SK-N-SH treated with all-trans-retinoic acid at 6 μM for 48 hours (cell line): Measurements from ENCODE around the gene MAST4.

ENCODE experiments used
- ATAC-seq: fragments of 200-7000 bp; cut with Tn5 transposase; 3 replicates; pipeline ENCODE4 v1.9.1; 2020; ENCODE audit warnings: mild to moderate bottlenecking, moderate library complexity
- ARNTL ChIP-seq: fragments of 450-650 bp; formaldehyde crosslinking; IDR thresholded peaks from 2 replicates; pipeline ENCODE4 v1.5.0; 2020; ENCODE audit warnings: low read depth, mild to moderate bottlenecking, moderate library complexity, borderline replicate concordance
- BACH2 ChIP-seq: fragments of 250-450 bp; sonication (Bioruptor Pico); IDR thresholded peaks from 2 replicates; pipeline ENCODE4 v1.9.0; 2021; ENCODE audit warnings: mild to moderate bottlenecking, borderline replicate concordance
- CSDC2 ChIP-seq: fragments of 250-450 bp; sonication (Bioruptor Pico); IDR thresholded peaks from 2 replicates; pipeline ENCODE4 v1.5.0; 2020; ENCODE audit warnings: mild to moderate bottlenecking, moderate library complexity
- ESRRG ChIP-seq: fragments of 250-450 bp; sonication (Bioruptor Pico); IDR thresholded peaks from 2 replicates; pipeline ENCODE4 v1.6.1; 2021; ENCODE audit warnings: mild to moderate bottlenecking
- GLIS3 ChIP-seq: fragments of 250-450 bp; sonication (Bioruptor Pico); IDR thresholded peaks from 2 replicates; pipeline ENCODE4 v1.5.0; 2020; ENCODE audit warnings: mild to moderate bottlenecking, moderate library complexity
- ISL1 ChIP-seq: fragments of 250-450 bp; sonication (Bioruptor Pico); IDR thresholded peaks from 2 replicates; pipeline ENCODE4 v2.1.2; 2022; ENCODE audit warnings: mild to moderate bottlenecking, moderate library complexity
- OSR1 ChIP-seq: fragments of 250-450 bp; sonication (Bioruptor Pico); IDR thresholded peaks from 2 replicates; pipeline ENCODE4 v1.8.0; 2022; ENCODE audit warnings: moderate library complexity, mild to moderate bottlenecking, inconsistent platforms
- PPARA ChIP-seq: fragments of 250-450 bp; sonication (Bioruptor Pico); IDR thresholded peaks from 2 replicates; pipeline ENCODE4 v1.5.0; 2020; ENCODE audit warnings: mild to moderate bottlenecking, borderline replicate concordance
- RARB ChIP-seq: fragments of 250-450 bp; sonication (Bioruptor Pico); IDR thresholded peaks from 2 replicates; pipeline ENCODE4 v1.8.0; 2021; ENCODE audit warnings: mild to moderate bottlenecking, moderate library complexity
- SNAI2 ChIP-seq: fragments of 250-450 bp; sonication (Bioruptor Pico); IDR thresholded peaks from 2 replicates; pipeline ENCODE4 v1.5.0; 2020; ENCODE audit warnings: mild to moderate bottlenecking, moderate library complexity
- TCF4 ChIP-seq: fragments of 250-450 bp; sonication (Bioruptor Pico); IDR thresholded peaks from 2 replicates; pipeline ENCODE4 v1.8.0; 2021; ENCODE audit warnings: mild to moderate bottlenecking, moderate library complexity, borderline replicate concordance
- TOX ChIP-seq: fragments of 250-450 bp; sonication (Bioruptor Pico); IDR thresholded peaks from 2 replicates; pipeline ENCODE4 v1.8.0; 2021; ENCODE audit warnings: mild to moderate bottlenecking, moderate library complexity, borderline replicate concordance
- ZC3H10 ChIP-seq: fragments of 250-450 bp; sonication (Bioruptor Pico); IDR thresholded peaks from 2 replicates; pipeline ENCODE4 v1.5.1; 2021; ENCODE audit warnings: mild to moderate bottlenecking, moderate library complexity
- ZFP3 ChIP-seq: fragments of 250-450 bp; sonication (Bioruptor Pico); IDR thresholded peaks from 2 replicates; pipeline ENCODE4 v1.5.0; 2020; ENCODE audit warnings: mild to moderate bottlenecking, moderate library complexity
- ZFP30 ChIP-seq: fragments of 450-650 bp; formaldehyde crosslinking; IDR thresholded peaks from 2 replicates; pipeline ENCODE4 v1.5.0; 2022; ENCODE audit warnings: mild to moderate bottlenecking, moderate library complexity
- ZNF565 ChIP-seq: fragments of 450-650 bp; formaldehyde crosslinking; conservative IDR thresholded peaks from 2 replicates; pipeline ENCODE4 v1.5.0; 2020; ENCODE audit warnings: low read depth, mild to moderate bottlenecking, moderate library complexity
- ZNF70 ChIP-seq: fragments of 450-650 bp; formaldehyde crosslinking; IDR thresholded peaks from 2 replicates; pipeline ENCODE4 v1.5.0; 2020; ENCODE audit warnings: mild to moderate bottlenecking, moderate library complexity
- ZNF8 ChIP-seq: fragments of 450-650 bp; formaldehyde crosslinking; IDR thresholded peaks from 2 replicates; pipeline ENCODE4 v1.5.0; 2020; ENCODE audit warnings: mild to moderate bottlenecking, moderate library complexity
- TF ChIP-seq, protein P1 (sequence below): fragments of 250-450 bp; sonication (Bioruptor Pico); IDR thresholded peaks from 2 replicates; pipeline ENCODE4 v1.5.1; 2021; ENCODE audit warnings: mild to moderate bottlenecking, moderate library complexity
- TF ChIP-seq, protein P2 (sequence below): fragments of 250-450 bp; sonication (Bioruptor Pico); IDR thresholded peaks from 2 replicates; pipeline ENCODE4 v1.5.0; 2020; ENCODE audit warnings: mild to moderate bottlenecking, moderate library complexity
- TF ChIP-seq, protein P3 (sequence below): fragments of 250-450 bp; sonication (Bioruptor Pico); IDR thresholded peaks from 2 replicates; pipeline ENCODE4 v1.5.1; 2020; ENCODE audit warnings: low read depth, mild to moderate bottlenecking, moderate library complexity
- TF ChIP-seq, protein P4 (sequence below): fragments of 250-450 bp; sonication (Bioruptor Pico); IDR thresholded peaks from 2 replicates; pipeline ENCODE4 v1.8.0; 2021; ENCODE audit warnings: low read depth, mild to moderate bottlenecking, moderate library complexity, borderline replicate concordance

The MAST4 gene

DNA sequence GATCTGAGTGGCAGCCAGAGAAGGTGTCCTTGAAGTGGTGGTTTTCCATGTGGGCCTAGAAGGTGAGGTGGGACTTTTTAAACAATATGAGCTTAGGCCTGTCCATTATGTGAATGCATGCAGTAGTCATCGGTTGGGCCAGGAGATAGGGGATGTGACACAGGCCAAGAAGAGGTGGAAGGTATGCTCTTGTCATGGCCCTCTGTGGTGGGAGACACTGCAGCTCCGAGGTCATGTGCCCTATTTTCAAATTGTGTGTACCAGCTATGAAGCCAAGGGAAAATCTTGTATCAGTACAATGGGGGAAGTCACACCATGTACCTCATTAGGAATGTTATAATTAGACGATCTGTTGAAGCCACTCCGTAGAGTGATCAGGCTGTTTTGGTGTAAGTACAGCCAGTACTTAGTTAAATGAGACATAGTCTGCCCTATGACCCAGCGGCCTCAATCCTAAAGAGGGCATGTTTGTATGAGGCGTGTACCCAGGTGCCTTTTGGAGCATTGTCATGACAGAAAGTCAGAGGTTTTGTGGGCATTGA, 280.1 kb downstream of the MAST4 start:
- TF ChIP-seq ZNF8 (CRISPR knock-in tag): no peak
- no peak for TF ChIP-seq OSR1 (CRISPR knock-in tag)
- no peak for TF ChIP-seq ZFP3 (CRISPR knock-in tag)
- TF ChIP-seq, protein P1, sequence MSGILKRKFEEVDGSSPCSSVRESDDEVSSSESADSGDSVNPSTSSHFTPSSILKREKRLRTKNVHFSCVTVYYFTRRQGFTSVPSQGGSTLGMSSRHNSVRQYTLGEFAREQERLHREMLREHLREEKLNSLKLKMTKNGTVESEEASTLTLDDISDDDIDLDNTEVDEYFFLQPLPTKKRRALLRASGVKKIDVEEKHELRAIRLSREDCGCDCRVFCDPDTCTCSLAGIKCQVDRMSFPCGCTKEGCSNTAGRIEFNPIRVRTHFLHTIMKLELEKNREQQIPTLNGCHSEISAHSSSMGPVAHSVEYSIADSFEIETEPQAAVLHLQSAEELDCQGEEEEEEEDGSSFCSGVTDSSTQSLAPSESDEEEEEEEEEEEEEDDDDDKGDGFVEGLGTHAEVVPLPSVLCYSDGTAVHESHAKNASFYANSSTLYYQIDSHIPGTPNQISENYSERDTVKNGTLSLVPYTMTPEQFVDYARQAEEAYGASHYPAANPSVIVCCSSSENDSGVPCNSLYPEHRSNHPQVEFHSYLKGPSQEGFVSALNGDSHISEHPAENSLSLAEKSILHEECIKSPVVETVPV: no peak
- TF ChIP-seq ZNF565: no peak
- no peak for TF ChIP-seq TCF4 (CRISPR knock-in tag)
- no peak for TF ChIP-seq ARNTL (CRISPR knock-in tag)
- no peak for TF ChIP-seq ESRRG (CRISPR knock-in tag)
- TF ChIP-seq, protein P2, sequence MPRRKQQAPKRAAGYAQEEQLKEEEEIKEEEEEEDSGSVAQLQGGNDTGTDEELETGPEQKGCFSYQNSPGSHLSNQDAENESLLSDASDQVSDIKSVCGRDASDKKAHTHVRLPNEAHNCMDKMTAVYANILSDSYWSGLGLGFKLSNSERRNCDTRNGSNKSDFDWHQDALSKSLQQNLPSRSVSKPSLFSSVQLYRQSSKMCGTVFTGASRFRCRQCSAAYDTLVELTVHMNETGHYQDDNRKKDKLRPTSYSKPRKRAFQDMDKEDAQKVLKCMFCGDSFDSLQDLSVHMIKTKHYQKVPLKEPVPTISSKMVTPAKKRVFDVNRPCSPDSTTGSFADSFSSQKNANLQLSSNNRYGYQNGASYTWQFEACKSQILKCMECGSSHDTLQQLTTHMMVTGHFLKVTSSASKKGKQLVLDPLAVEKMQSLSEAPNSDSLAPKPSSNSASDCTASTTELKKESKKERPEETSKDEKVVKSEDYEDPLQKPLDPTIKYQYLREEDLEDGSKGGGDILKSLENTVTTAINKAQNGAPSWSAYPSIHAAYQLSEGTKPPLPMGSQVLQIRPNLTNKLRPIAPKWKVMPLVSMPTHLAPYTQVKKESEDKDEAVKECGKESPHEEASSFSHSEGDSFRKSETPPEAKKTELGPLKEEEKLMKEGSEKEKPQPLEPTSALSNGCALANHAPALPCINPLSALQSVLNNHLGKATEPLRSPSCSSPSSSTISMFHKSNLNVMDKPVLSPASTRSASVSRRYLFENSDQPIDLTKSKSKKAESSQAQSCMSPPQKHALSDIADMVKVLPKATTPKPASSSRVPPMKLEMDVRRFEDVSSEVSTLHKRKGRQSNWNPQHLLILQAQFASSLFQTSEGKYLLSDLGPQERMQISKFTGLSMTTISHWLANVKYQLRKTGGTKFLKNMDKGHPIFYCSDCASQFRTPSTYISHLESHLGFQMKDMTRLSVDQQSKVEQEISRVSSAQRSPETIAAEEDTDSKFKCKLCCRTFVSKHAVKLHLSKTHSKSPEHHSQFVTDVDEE (CRISPR knock-in tag): no peak
- TF ChIP-seq, protein P3, sequence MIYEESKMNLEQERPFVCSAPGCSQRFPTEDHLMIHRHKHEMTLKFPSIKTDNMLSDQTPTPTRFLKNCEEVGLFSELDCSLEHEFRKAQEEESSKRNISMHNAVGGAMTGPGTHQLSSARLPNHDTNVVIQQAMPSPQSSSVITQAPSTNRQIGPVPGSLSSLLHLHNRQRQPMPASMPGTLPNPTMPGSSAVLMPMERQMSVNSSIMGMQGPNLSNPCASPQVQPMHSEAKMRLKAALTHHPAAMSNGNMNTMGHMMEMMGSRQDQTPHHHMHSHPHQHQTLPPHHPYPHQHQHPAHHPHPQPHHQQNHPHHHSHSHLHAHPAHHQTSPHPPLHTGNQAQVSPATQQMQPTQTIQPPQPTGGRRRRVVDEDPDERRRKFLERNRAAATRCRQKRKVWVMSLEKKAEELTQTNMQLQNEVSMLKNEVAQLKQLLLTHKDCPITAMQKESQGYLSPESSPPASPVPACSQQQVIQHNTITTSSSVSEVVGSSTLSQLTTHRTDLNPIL (CRISPR knock-in tag): no peak
- TF ChIP-seq SNAI2 (CRISPR knock-in tag): no peak
- no peak for TF ChIP-seq GLIS3
- TF ChIP-seq ZC3H10 (CRISPR knock-in tag): no peak
- TF ChIP-seq RARB (CRISPR knock-in tag): no peak
- TF ChIP-seq CSDC2 (CRISPR knock-in tag): no peak
- TF ChIP-seq, protein P4, sequence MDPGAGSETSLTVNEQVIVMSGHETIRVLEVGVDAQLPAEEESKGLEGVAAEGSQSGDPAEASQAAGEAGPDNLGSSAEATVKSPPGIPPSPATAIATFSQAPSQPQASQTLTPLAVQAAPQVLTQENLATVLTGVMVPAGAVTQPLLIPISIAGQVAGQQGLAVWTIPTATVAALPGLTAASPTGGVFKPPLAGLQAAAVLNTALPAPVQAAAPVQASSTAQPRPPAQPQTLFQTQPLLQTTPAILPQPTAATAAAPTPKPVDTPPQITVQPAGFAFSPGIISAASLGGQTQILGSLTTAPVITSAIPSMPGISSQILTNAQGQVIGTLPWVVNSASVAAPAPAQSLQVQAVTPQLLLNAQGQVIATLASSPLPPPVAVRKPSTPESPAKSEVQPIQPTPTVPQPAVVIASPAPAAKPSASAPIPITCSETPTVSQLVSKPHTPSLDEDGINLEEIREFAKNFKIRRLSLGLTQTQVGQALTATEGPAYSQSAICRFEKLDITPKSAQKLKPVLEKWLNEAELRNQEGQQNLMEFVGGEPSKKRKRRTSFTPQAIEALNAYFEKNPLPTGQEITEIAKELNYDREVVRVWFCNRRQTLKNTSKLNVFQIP: no peak
- no peak for TF ChIP-seq PPARA
- no peak for TF ChIP-seq BACH2
- TF ChIP-seq TOX (CRISPR knock-in tag): no peak
- TF ChIP-seq, all 23 proteins: peak for 0
- no peak for ATAC-seq

DNA sequence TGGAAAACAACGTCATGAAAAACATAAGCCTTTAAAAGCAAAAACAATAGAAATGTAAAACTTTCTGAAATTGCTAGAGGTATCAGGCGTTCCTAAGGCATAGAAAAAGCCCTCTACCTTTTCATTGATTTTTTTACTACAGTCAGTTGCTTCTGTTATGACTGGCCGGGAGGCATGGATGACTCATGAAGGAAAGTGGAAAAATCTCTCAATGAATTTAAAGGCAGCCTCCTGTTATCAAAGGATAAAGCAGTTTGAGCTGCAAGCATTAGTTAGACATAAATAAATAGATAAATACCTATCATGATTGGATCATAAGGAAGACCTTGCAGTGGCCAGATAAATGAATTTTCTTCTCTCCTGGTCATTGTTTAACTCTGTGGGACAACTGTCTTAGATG, 281.6 kb downstream of the MAST4 start:
- no peak for ATAC-seq
- TF ChIP-seq SNAI2 (CRISPR knock-in tag) (no peak), ISL1 (CRISPR knock-in tag) (peak; percentile 33)

DNA sequence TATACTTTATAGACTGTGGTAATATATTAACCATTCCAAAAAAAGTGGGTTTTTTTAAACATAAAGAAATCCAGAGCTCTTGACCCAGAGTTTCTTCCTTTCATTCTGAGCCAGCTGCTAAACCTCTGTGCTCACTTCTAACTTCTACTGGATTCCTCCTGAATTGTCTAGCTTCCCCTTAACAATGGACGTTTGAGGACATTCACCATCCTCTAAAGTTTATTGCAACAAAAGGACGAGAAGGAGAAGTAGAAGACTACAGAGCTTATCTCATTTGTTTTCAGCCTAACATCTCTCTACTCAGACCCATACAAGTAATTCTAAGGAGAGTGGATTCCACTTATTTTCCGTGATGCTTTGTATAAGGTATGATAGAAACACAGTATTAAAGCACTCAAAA, 284.2 kb downstream of the MAST4 start:
- no peak for TF ChIP-seq ESRRG (CRISPR knock-in tag)
- TF ChIP-seq CSDC2 (CRISPR knock-in tag): no peak
- TF ChIP-seq BACH2: no peak
- TF ChIP-seq ARNTL (CRISPR knock-in tag): no peak
- no peak for TF ChIP-seq ZNF565
- TF ChIP-seq TOX (CRISPR knock-in tag): no peak
- TF ChIP-seq ZNF70 (CRISPR knock-in tag): no peak
- no peak for TF ChIP-seq ZFP30 (CRISPR knock-in tag)
- TF ChIP-seq GLIS3: no peak
- TF ChIP-seq ZFP3 (CRISPR knock-in tag): no peak
- TF ChIP-seq, protein P1: no peak
- no peak for TF ChIP-seq SNAI2 (CRISPR knock-in tag)
- no peak for ATAC-seq
